IgD-negative memory B cell (primary cell): ENCODE results near the gene PSMD1. TPM values are rescaled to one million over a fixed set of nuclear protein-coding genes. Genes with fewer than 3 reads are reported as not detected.
"Not testable (repeated sequence)": the region's sequence is repeated elsewhere in the genome, so short reads cannot be mapped to it uniquely, and the experiment has no call there.

Experiments
- H3K27ac Mint-ChIP-seq, 3 donors: one replicate each; pipeline ENCODE4 v1.8.0; 2020 to 2022; ENCODE audit warnings: mild to moderate bottlenecking in 3 of 3, mixed read lengths in 3 of 3, moderate library complexity in 1 of 3
- H3K27me3 Mint-ChIP-seq: one replicate; pipeline ENCODE4 v1.8.0; 2021; ENCODE audit warnings: mixed read lengths
- H3K36me3 Mint-ChIP-seq: one replicate; pipeline ENCODE4 v1.8.0; 2020; ENCODE audit warnings: mild to moderate bottlenecking, mixed read lengths
- H3K4me1 Mint-ChIP-seq, 3 donors: one replicate each; pipeline ENCODE4 v1.8.0; 2020 to 2022; ENCODE audit warnings: mixed read lengths in 3 of 3, mild to moderate bottlenecking in 1 of 3
- H3K4me3 Mint-ChIP-seq, 4 donors: one replicate each; pipeline ENCODE4 v1.8.0; 2020 to 2022; ENCODE audit warnings: mild to moderate bottlenecking in 4 of 4, mixed read lengths in 4 of 4, moderate library complexity in 3 of 4
- H3K9me3 Mint-ChIP-seq, 3 donors: one replicate each; pipeline ENCODE4 v1.8.0; 2020 to 2021; ENCODE audit warnings: mixed read lengths in 3 of 3, mild to moderate bottlenecking in 1 of 3
- polyA plus RNA-seq: library from polyadenylated mRNA; unstranded; fragments of 300-500 nt; fragmentation: Illumina TruSeq; gene quantifications from one replicate; pipeline ENCODE4 v1.2.3, GENCODE V29; 2021

The PSMD1 gene
- polyA plus RNA-seq, 1 donor from 2014 or later: 38.3 TPM

GRCh38 chr2:231161252-231161839 is 104.7 kb downstream of the PSMD1 start:
- no peaks in the 10 kb centered on the region for H3K9me3 Mint-ChIP-seq
- H3K27ac Mint-ChIP-seq: no peak overlapping the region
- H3K27me3 Mint-ChIP-seq: no peaks in the 10 kb centered on the region
- peaks cover 0 to 7% (median 5%) of the 10 kb centered on the region in 3 donors for H3K4me1 Mint-ChIP-seq
- H3K36me3 Mint-ChIP-seq: peaks cover 15% of the 10 kb centered on the region
- H3K4me3 Mint-ChIP-seq: no peak overlapping the region

- H3K4me3 Mint-ChIP-seq: no peak overlapping the region
- H3K9me3 Mint-ChIP-seq: no peaks in the 10 kb centered on the region
- H3K27ac Mint-ChIP-seq: no peak overlapping the region
- H3K36me3 Mint-ChIP-seq: peaks cover 19% of the 10 kb centered on the region
- H3K4me1 Mint-ChIP-seq: peaks cover 0 to 7% (median 5%) of the 10 kb centered on the region in 3 donors
- no peaks in the 10 kb centered on the region for H3K27me3 Mint-ChIP-seq
Measured at GRCh38 chr2:231161877-231162329, 105.2 kb downstream of the PSMD1 start.

GRCh38 chr2:231163011-231163410 is 106.3 kb downstream of the PSMD1 start:
- H3K4me3 Mint-ChIP-seq: no peak overlapping the region
- peak overlapping the region in 1 of 3 donors; percentile 9 for H3K27ac Mint-ChIP-seq
- H3K4me1 Mint-ChIP-seq: peaks cover 2 to 7% (median 5%) of the 10 kb centered on the region in 3 donors
- no peaks in the 10 kb centered on the region for H3K27me3 Mint-ChIP-seq
- no peaks in the 10 kb centered on the region for H3K9me3 Mint-ChIP-seq
- H3K36me3 Mint-ChIP-seq: peaks cover 19% of the 10 kb centered on the region

DNA sequence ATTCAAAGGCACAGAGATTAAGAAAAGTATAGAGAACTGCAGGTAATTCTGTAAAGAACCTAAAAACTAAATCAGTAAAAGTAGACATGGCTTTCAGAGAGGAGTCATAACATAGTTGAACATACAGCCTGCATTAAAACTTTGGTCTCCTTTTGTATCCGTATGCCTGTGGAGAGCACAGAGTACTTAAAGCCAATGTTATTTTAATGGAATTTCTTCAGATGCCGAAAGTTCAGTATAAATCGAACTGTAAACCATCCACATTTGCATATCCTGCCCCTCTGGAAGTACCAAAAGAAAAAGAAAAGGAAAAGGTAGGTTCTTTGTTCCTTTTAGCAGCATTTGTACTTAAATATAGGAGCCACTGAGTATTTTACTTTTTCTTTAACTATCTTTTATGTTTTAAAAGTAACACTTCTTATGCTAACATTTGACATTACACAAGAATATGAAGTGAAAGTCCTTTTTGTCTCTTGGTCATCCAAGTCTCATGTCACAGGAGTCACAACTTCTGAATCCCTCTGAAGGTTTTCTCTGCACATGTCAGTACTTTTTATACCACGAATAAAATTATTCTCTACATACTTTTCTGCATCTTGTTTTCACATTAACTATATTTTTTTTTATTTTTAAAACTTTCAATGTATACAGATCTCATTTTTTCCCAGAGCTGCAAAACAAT is 106.9 kb downstream of the PSMD1 start:
- Mint-ChIP-seq H3K36me3 (peaks cover 19% of the 10 kb centered on the region), H3K9me3 (no peaks in the 10 kb centered on the region), H3K4me3 (no peak overlapping the region), H3K27me3 (no peaks in the 10 kb centered on the region), H3K27ac (peak overlapping the region in 2 of 3 donors; percentile 5 to 9), H3K4me1 (peaks cover 6 to 7% (median 6%) of the 10 kb centered on the region in 3 donors)

DNA sequence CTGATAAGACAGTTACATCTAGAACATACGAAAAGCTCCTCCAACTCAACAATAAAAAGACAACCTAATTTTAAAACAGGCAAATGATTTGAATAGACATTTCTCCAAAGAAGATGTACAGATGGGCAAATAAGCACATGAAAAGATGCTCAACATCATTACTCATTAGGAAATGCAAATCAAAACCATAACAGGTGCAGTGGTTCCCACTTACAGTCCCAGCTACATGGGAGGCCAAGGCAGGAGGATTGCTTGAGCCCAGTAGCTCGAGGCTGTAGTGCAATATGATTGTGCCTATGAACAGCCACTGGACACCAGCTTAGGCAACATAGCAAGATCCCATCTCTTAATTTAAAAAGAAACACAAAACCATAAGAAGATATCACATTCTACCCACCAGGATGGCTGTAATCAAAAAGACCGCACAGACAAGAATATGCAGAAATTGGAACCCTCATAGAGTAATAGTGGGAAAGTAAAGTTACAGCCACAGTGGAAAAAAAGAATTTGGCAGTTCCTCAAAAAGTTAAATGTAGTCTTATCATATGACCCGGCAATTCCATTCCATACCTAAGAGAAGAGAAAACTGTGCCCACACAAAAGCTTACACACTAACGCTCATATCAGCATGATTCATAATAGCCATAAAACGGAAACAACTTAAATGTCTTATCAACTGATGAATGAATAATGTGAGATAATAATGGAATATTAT is 111.2 kb downstream of the PSMD1 start:
- peaks cover 20% of the 10 kb centered on the region for H3K36me3 Mint-ChIP-seq
- no peaks in the 10 kb centered on the region for H3K9me3 Mint-ChIP-seq
- H3K27me3 Mint-ChIP-seq: no peaks in the 10 kb centered on the region
- H3K4me1 Mint-ChIP-seq: peaks cover 0 to 6% (median 1%) of the 10 kb centered on the region in 3 donors
- no peak overlapping the region for H3K4me3 Mint-ChIP-seq
- H3K27ac Mint-ChIP-seq: peak overlapping the region in 1 of 3 donors; percentile 20

GRCh38 chr2:231168460-231169139 is 111.9 kb downstream of the PSMD1 start:
- H3K4me3 Mint-ChIP-seq: no peak overlapping the region
- H3K27ac Mint-ChIP-seq: peak overlapping the region in 1 of 3 donors; percentile 20
- peaks cover 0 to 6% (median 1%) of the 10 kb centered on the region in 3 donors for H3K4me1 Mint-ChIP-seq
- H3K36me3 Mint-ChIP-seq: peaks cover 15% of the 10 kb centered on the region
- H3K27me3 Mint-ChIP-seq: no peaks in the 10 kb centered on the region
- no peaks in the 10 kb centered on the region for H3K9me3 Mint-ChIP-seq

DNA sequence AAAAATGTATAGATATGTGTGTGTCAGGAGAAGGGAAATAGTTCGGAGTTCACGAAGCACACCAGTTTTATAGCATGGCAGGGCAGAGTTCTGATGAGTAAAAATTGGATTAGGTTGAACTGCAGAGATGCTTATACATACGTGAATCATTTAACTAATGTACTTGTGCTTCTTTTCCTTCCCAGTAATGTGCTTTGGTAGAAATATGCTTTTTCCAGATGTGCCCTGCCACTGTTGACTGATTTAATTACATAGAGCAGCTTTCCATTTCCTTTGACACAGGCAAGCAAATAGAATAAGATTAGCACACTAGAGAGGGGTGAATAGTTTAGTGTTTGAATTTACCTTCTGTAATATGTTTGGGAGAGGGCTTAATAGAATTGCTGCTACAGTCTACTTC is 112.8 kb downstream of the PSMD1 start:
- Mint-ChIP-seq H3K4me1 (peaks cover 0 to 6% (median 1%) of the 10 kb centered on the region in 3 donors), H3K27me3 (no peaks in the 10 kb centered on the region), H3K27ac (no peak overlapping the region), H3K4me3 (no peak overlapping the region), H3K9me3 (no peaks in the 10 kb centered on the region), H3K36me3 (peaks cover 15% of the 10 kb centered on the region)

GRCh38 chr2:231170055-231170454 is 113.4 kb downstream of the PSMD1 start:
- Mint-ChIP-seq H3K27me3 (no peaks in the 10 kb centered on the region), H3K27ac (no peak overlapping the region), H3K36me3 (peaks cover 13% of the 10 kb centered on the region), H3K9me3 (no peaks in the 10 kb centered on the region), H3K4me3 (no peak overlapping the region), H3K4me1 (peaks cover 0 to 6% (median 1%) of the 10 kb centered on the region in 3 donors)

DNA sequence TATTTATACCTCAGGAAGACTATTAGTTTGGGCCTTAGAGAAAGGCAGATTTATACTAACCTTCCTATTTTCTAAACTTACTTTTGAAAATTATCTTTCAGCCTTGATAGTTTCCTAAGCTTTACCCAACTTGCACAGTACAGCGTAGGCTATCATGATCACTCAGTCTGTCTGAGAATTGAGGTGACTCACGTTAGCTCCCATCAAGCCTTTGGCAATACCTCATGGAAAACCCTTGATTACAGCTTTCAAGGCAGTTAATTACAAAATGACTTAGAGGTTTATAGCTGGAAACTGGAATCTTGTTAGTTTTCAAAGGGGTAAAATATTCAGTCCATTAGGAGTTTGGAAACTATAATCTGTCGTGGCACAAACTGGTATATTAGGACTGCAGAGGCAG is 115.4 kb downstream of the PSMD1 start:
- Mint-ChIP-seq H3K9me3 (no peaks in the 10 kb centered on the region), H3K36me3 (peaks cover 5% of the 10 kb centered on the region), H3K4me1 (peaks cover 1 to 6% (median 2%) of the 10 kb centered on the region in 3 donors)

GRCh38 chr2:231174211-231174651 is 117.6 kb downstream of the PSMD1 start:
- no peaks in the 10 kb centered on the region for H3K9me3 Mint-ChIP-seq
- H3K4me3 Mint-ChIP-seq: no peak overlapping the region
- H3K36me3 Mint-ChIP-seq: peaks cover 5% of the 10 kb centered on the region
- no peaks in the 10 kb centered on the region for H3K27me3 Mint-ChIP-seq
- no peak overlapping the region for H3K27ac Mint-ChIP-seq
- peaks cover 5 to 8% (median 6%) of the 10 kb centered on the region in 3 donors for H3K4me1 Mint-ChIP-seq

More for the DNA sequence above, 115.4 kb downstream of the PSMD1 start:
- Mint-ChIP-seq H3K27ac (no peak overlapping the region), H3K27me3 (no peaks in the 10 kb centered on the region), H3K4me3 (no peak overlapping the region)

DNA sequence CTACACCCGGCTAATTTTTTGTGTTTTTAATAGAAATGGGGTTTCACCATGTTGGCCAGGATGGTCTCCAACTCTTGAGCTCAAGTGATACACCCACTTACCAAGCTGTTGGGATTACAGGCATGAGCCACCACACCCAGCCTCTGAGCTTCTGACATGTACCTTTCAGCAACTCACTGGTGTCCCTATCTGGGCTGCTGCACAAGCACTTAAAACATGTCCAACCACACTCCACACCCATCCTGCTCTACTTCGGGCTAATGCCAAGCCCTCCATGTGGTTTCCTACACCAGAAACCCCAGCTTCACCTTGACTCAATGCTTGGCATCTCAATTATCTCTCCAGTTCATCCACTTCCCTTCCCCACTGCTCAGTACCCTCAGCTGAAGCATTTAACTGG is 119.4 kb downstream of the PSMD1 start:
- peaks cover 5% of the 10 kb centered on the region for H3K36me3 Mint-ChIP-seq
- peak overlapping the region in 1 of 3 donors; percentile 51 for H3K27ac Mint-ChIP-seq
- H3K4me3 Mint-ChIP-seq: no peak overlapping the region
- no peaks in the 10 kb centered on the region for H3K9me3 Mint-ChIP-seq
- H3K27me3 Mint-ChIP-seq: no peaks in the 10 kb centered on the region
- peaks cover 14 to 17% (median 15%) of the 10 kb centered on the region in 3 donors for H3K4me1 Mint-ChIP-seq

DNA sequence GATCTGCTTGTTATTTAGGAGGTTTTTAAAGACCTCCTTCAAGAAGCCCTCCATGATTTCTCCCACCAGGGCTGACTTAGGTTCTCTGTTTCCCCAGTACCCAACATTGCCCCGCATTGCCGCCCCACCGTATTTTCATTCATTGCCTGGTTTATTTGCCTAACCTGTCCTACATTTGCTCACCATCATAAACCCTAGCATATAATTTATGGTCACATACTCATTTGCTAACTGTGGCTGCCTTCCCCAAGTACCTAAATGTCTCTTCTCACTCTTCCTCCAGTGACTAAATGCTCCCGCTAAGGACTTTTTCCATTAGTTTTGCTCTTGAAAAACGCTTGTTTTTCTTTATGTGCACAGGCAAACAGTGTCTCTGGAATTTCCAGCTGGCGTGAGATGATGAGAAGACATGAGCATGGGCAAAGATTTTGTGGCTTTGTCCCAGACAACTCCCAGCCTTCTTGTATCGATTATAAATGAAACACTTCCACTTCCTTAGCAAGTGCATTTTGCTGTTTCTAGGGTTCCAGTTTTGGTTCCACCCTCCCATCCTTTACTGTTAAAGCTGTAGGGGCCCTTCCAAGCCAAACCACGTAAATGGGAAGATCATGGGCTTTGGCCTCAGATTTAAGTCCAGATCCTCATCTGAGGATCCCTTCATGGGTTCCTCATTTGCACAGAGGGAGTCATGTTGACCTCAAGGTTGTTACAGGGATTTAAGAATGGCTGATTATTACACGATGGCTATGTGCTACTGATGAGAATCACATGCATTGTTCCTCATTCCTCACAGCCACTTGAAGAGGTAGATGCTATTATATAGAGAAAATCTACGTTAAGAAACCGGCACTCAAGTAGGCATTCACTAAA is 120.7 kb downstream of the PSMD1 start:
- H3K27me3 Mint-ChIP-seq: no peaks in the 10 kb centered on the region
- H3K27ac Mint-ChIP-seq: peak overlapping the region in 1 of 3 donors; percentile 5

GRCh38 chr2:231178805-231179204 is 122.1 kb downstream of the PSMD1 start:
- not testable (repeated sequence) for H3K36me3 Mint-ChIP-seq, H3K9me3 Mint-ChIP-seq, H3K4me3 Mint-ChIP-seq, H3K27ac Mint-ChIP-seq, H3K27me3 Mint-ChIP-seq
- peaks cover 14 to 28% (median 21%) of the 10 kb centered on the region in 3 donors for H3K4me1 Mint-ChIP-seq

More for the DNA sequence above, 120.7 kb downstream of the PSMD1 start:
- Mint-ChIP-seq H3K4me1 (peaks cover 14 to 25% (median 21%) of the 10 kb centered on the region in 3 donors), H3K36me3 (peaks cover 4% of the 10 kb centered on the region), H3K4me3 (no peak overlapping the region), H3K9me3 (no peaks in the 10 kb centered on the region)
